Measurements from ENCODE around the gene HNRNPA0.

GRCh38 chr5:137714946-137715345 lies 39.2 kb downstream of the HNRNPA0 start:
- TF ChIP-seq CTCF (IDR thresholded peaks at IDR 0.05) (no peak), EZH2 (IDR thresholded peaks at IDR 0.05; ENCODE audit: borderline replicate concordance, insufficient read depth, low read depth, low read length, poor library complexity, severe bottlenecking) (no peak)

Measured in B cell (primary cell).